Ammon's horn (tissue), 1 donor: ENCODE results near the gene TLR1.
A peak's percentile ranks its signal among the peaks of the same experiment; 100 is the strongest.
"Not testable (repeated sequence)": the region's sequence is repeated elsewhere in the genome, so short reads cannot be mapped to it uniquely, and the experiment has no call there.

Source experiments
- DNase-seq: peaks from one replicate; pipeline ENCODE4 v3.0.0-alpha.2; 2016; ENCODE audit warnings: low spot score

Gene TLR1

DNA sequence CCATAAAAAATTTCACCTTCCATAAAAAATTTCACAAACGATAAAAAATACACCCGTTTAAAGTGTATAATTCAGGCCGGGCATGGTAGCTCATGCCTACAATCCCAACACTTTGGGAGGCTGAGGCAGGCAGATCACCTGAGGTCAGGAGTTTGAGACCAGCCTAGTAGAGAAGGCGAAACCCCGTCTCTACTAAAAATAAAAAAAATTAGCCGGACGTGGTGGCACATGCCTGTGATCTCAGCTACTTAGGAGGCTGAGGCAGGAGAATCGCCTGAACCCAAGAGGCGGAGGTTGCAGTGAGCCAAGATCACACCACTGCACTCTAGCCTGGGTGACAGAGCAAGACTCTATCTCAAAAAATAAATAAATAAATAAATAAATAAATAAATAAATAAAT, 1.7 kb upstream of the TLR1 start:
- not testable (repeated sequence) for DNase-seq

DNA sequence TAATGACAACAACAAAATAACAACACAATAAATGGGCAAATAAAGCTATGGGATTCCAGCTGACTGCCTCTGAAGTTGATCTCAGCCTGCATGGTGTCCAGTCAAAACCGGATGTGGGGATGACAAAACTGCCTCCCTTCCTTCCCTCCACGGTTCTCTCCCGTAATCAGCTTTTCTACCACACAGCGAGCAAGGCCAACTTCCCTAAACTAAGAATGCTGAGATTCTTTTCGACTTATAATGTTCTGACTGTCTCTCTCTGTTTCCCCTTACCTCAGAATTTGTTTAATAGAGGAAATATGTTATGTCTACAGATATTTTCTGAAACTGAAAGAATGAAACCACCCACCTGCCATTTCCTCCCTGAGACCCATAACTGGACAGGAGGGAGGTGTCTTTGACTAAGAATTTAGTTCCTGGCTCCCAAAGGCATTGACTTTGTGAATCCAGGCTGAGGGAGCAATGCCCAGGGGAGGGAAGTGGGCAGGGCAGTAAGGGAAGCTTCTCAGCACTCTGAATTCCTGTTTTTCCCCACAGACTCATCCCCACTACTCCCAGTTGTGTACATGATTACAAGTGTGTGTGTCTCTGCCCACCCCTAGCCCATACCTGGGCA, 1.0 kb upstream of the TLR1 start:
- DNase-seq = peak; percentile 75

GRCh38 chr4:38803833-38804653, 548 bp downstream of the TLR1 start:
- DNase-seq = no peak

- no peak for DNase-seq
Measured at GRCh38 chr4:38802561-38803355, 1.8 kb downstream of the TLR1 start.

- no peak for DNase-seq
Measured at GRCh38 chr4:38800961-38801450, 3.6 kb downstream of the TLR1 start.

DNA sequence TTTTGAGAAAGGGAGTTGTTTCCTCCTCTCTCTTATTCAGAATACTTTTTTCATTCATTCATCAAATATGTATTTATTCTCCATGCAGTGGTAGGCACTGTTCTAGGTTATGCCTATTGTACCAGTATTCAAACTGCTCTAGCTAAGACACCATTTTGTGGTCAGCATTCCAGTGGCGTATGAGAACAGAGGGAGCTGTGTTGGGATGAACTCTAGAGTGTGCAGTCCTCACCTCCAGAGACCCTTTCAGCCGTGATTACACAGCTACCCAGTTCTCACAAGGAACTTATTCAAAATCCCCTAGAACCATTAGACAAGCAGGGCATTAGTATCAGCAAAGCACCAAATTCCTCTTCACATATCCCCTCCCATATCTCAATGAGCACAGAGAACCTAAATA, 4.2 kb downstream of the TLR1 start:
- no peak for DNase-seq

DNA sequence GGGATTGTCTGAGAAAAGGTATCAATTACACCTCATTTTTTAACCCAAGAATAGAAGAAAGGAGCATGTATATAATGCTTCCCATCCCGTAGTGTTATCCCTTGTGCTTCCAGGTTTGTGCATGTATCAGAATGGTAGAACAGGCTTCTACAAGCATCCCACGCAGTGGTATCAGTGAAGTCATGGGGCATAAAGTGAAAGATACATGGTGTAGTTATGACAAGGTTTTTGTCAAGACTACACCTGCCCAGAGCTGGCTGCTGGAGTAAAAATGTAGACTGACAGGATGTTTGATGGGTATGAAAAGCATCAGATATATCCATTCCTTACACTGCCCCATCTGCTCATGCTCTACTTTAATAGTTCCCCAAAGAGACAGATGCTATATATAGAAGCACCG, 9.5 kb downstream of the TLR1 start:
- DNase-seq = no peak

GRCh38 chr4:38794051-38794450, 10.5 kb downstream of the TLR1 start:
- no peak for DNase-seq

DNA sequence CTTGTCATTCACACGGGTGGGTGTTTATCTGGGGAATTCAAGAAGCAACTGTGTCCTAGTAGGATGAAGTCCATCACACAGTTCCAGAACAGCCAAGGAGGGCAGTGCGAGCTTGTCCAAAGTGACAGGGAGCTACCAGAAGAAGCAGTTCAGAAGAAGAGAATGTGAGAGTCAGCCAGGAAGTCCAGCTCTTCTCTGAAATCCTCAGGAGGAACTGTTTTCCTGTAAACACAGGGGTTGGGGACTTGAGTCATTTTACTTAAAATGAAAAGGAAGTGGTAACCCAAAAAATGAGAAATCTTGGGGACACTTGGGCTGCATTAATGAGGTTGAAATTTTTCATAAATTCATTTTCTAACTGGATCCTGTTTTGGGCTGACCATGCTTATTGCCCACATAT, 13.6 kb downstream of the TLR1 start:
- DNase-seq = peak; percentile 18

DNA sequence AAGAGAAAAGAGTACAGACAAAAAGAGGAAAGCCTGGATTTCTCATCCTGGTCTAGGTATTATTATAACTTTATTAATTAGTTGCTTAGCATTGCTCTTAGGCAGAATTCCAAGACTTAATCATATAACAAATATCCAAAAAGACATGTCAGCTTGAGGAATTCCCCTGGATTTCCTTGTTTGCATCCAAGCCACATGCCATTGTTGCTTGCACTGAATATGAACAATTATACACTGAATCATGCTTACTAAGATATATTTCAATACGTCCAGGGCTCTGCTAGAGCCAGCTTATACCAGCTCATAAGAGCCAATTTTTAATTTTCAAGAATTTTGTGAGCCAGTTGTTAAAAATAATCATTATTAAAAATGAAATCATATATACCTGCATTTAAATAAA, 16.3 kb downstream of the TLR1 start:
- no peak for DNase-seq

- DNase-seq = no peak
Measured at GRCh38 chr4:38787693-38788092, 16.9 kb downstream of the TLR1 start.

DNA sequence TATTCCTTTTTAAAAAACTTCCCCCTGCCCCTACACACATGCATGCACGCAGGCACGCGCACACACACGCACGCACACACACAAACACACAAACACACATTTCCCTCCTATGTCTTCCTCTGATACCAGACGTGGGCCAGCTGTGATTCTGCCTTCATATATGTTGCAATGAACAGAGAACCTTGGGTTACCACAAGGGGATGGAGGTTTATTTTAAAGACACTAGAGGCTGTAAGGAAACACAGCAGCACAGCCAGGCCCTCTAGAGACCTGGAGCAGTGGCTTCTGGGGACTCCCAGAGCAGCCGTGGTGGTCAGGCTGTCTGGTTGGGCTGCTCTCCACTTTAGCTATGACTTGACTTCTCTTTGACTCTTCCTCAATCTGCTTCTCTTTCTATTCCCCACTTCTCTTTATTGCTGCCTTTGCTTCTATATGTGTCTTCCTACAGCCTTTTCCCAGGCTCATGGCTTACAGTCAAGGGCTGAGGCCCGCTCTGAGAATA, 18.6 kb downstream of the TLR1 start:
- DNase-seq = peak; percentile 66

DNA sequence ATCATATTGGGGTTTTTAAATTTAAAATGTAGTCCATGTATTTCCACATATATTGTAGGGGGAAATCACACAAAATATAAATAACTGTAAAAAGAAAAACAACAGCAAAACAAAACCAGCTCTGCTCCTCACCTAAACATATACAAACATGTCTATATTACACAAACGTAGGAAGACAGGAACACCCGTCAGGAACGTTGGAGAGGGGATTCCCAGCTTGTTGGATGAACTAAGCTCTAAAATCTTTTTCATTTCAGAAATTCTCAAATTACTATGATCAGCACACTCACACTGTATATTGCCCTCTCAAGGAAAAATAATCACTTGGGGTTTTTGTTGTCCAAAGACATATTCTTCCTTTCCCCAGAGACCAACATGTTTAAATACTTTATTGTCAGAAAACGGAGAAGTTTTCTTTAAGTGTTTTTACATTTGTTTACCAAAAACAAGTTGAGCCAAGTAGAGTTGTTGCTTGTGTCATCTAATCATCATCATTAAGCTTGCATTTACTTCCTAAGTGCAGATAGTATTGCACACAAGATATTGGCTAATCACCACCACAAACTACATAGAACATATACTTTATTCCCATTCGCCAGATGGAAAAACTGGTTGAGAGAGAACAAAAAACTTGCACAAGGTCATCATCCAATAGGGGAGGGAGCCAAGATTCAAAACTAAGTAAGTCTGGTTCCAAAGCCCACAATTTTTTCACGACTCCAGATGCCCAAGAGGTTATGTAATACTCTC, 19.4 kb downstream of the TLR1 start:
- no peak for DNase-seq

DNA sequence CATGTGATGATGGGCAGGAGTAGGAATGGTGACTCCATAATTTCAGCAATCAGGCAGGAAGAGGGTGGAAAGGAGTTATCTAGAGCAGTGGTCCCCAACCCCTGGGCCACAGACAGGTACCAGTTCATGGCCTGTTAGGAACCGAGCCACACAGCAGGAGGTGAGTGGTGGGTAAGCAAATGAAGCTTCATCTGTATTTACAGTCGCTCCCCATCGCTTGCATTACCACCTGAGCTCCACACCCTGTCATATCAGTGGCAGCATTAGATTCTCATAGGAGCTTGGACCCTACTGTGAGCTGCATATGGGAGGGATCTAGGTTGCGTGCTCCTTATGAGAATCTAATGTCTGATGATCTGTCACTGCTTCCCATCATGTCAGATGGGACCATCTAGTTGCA, 20.4 kb downstream of the TLR1 start:
- no peak for DNase-seq

DNA sequence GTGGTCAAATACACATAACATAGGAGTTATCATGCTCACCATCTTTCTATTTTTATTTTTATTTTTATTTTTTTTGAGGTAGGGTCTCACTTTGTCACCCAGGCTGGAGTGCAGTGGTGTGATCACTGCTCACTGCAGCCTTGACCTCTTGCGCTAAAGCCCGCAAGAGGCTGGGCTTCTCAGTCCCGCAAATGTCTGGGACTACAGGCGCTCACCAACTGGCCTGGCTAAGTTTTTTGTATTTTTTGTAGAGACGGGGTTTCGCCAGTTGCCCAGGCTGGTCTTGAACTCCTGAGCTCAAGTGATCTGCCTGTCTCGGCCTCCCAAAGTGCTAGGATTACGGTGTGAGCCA, 21.5 kb downstream of the TLR1 start:
- no peak for DNase-seq

DNA sequence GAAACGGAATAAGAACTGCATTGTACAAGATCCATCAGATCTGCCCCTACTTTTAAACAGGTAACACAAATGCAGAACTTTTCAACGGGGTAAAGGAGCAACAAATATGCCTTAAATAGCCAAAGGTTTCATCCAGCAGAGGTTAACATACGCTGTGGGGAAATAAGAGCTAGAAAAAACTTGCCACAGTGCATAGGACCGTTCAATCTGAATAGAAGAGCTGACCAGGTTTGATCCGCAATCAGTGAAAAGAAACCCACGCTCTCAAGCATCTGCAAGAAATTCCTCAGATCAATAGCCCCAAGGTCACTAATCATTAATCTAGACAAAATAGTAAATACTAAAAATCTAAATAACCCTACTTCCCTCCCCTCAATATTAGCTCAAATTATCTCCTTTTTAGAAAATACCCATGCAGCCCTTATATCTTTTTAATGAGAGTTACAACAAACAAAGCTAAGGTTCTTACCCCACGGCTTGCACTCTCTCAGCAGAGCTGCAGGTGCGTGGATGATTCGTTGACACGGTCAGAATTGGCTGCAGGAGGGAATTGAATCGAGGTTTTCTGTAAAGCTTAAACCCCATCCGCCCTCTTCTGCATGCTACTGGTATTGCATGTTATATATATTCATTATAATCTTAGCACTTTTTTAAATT, 22.0 kb downstream of the TLR1 start, which contains the start of gene TLR10:
Gene TLR10, minus strand, starts transcription at position 539 of the 657 bp plus-strand sequence. CDS start 7,400 bp downstream, outside the sequence.
- DNase-seq = peak; percentile 74

GRCh38 chr4:38781854-38782261, 22.7 kb downstream of the TLR1 start:
- DNase-seq = no peak

DNA sequence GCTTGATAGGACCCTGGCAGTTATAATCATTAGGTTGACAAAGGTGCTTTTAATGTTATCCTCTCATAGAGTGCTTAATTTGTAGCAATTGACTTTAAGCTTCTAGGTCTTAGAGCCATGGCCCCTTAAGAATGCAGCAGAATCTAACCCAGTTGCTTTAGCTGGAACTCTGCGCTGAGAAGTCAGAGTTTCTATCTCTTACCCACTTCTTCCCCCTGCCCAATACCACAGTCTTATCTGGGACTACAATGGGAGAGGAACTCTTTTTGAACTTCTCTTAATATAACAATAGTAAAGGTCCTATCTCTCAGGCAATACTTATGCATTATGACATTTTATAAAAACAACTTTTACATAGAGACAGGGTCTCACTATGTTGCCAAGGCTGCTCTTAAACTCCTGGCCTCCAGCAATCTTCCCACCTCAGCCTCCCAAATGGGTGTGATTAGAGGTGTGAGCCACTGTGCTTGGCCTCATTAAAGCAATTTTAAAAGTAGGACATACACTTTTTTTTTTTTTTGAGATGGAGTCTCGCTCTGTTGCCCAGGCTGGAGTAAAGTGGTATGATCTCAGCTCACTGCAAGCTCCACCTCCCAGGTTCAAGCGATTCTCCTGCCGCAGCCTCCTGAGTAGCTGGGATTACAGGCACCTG, 23.6 kb downstream of the TLR1 start:
- no peak for DNase-seq

DNA sequence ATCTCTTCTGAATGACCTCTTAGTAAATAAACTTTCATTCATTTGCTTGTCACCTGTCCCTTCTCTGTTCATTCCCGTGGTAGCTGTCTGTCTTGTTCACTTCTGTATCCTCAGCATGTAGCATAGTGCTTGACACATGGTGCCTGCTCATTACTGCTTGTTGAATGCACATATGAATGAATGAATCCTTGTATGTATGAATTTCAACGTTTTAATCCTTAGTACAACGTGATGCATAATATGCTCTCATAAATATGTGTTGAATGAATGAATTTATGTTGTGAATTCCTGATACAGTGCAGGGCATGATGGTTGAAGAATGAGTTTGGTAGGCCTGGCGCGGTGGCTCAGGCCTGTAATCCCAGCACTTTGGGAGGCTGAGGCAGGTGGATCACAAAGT, 24.8 kb downstream of the TLR1 start:
- no peak for DNase-seq

- not testable (repeated sequence) for DNase-seq
Measured at GRCh38 chr4:38777925-38778324, 26.7 kb downstream of the TLR1 start.

DNA sequence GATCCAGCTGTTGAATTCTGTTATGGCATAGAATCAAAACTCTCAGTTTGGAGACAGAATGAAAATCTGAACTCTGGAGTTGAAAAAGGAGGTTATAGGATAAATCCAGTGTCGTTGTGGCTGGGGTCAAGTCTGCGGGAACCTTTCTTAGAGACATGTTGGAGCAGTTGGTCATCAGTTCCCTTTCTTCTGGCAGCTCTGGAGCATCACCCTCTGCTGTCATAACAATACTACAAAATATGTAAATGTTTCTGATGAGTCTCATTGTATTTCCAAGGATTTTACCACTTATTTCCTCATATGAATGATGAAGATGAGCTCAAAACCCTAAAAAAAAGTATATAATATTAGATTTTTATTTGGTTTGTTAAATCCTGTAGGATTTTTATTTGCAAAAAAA, 29.3 kb downstream of the TLR1 start:
- DNase-seq = no peak
